Right lobe of liver (tissue), 6 donors: ENCODE measurements around the gene CDR2. TPM values are rescaled to one million over a fixed set of nuclear protein-coding genes. Genes with fewer than 3 reads are reported as not detected.

Experiments used
- ATAC-seq, 4 donors: fragments of 200-7000 bp; cut with Tn5 transposase; one replicate each; pipeline ENCODE4 v1.9.1; 2020; ENCODE audit warnings: mild to moderate bottlenecking in 4 of 4, moderate library complexity in 4 of 4
- DNase-seq, 3 donors: peaks; one replicate each; pipeline ENCODE4 v3.0.0-alpha.2; 2020
- H3K27ac ChIP-seq, 3 donors: fragments of 200-600 bp; one replicate each; pipeline ENCODE4 v1.8.0; 2022
- H3K27me3 ChIP-seq, 2 donors: fragments of 200-600 bp; one replicate each; pipeline ENCODE4 v1.8.0; 2022
- H3K36me3 ChIP-seq, 4 donors: fragments of 200-600 bp; sonication (generic) in 1 of 4; one replicate each; pipeline versions ENCODE4 v1.5.1 to v1.8.0; 2017 to 2022; ENCODE audit warnings: control low read depth in 1 of 4
- H3K4me1 ChIP-seq, 4 donors: fragments of 200-600 bp; sonication (generic) in 1 of 4; one replicate each; pipeline versions ENCODE4 v1.5.1 to v1.8.0; 2017 to 2022; ENCODE audit warnings: control low read depth in 1 of 4
- H3K4me3 ChIP-seq, 3 donors: fragments of 200-600 bp; one replicate each; pipeline ENCODE4 v1.8.0; 2022
- H3K9me3 ChIP-seq, 4 donors: fragments of 200-600 bp; sonication (generic) in 1 of 4; one replicate each; pipeline versions ENCODE4 v1.5.1 to v1.8.0; 2017 to 2022; ENCODE audit warnings: control low read depth in 1 of 4
- CTCF ChIP-seq, 4 donors: fragments of 200-600 bp in 3 of 4; fragments of 450-650 bp in 1 of 4; IDR thresholded peaks; one replicate each; pipeline versions ENCODE4 v1.5.1 to v1.8.0; 2016 to 2022; ENCODE audit warnings: antibody characterized with exemption in 4 of 4, mild to moderate bottlenecking in 2 of 4
- POLR2A ChIP-seq: fragments of 450-650 bp; IDR thresholded peaks from one replicate; pipeline ENCODE4 v1.6.1; 2017; ENCODE audit warnings: antibody characterized with exemption, mild to moderate bottlenecking
- WGBS: methylation state at CpG from one replicate; pipeline ENCODE4 v1.1.6; 2018; ENCODE audit warnings: low coverage, low lambda C conversion rate; ENCODE audit not compliant: insufficient coverage; ENCODE audit errors: missing lambda C conversion rate; 5-methylcytosine and 5-hydroxymethylcytosine counted together
- intact Hi-C, 2 donors: fragments of 100-400 bp; cut with DNase I; formaldehyde crosslinking; loops; one replicate each; pipeline versions ENCODE4 v1.11.2 to v1.14.1; 2022
- total RNA-seq, 6 experiments: library from RNA; depleted of rRNA in 2 of 6; stranded (reverse); fragments of >200 nt in 2 of 6; fragmentation: NEBNext Ultra II Directional in 3 of 6; extraction: Animal tissue kit (Norgen Biotek cat#: 25700) in 3 of 6; gene quantifications; one replicate each; pipeline versions ENCODE4 v1.1.0 to v1.2.4, GENCODE V29; 2016 to 2023
- donor health status: DM: no; HTN: yes; CAD: no.
- donor health status: DM: no; HTN: no; CAD: no.
- donor health status: DM: no; HTN: no; CAD: no.
- donor health status: DM: no; HTN: yes; CAD: no.
- donor health status: DM: no; HTN: yes; CAD: no.

The CDR2 gene
- total RNA-seq, 6 experiments from 2014 or later: 8.2 to 16.8 (median 14.2) TPM

GRCh38 chr16:22296225-22297113, 78.0 kb downstream of the CDR2 start:
- no peaks in the 10 kb centered on the region for H3K36me3 ChIP-seq
- no peak for ATAC-seq
- peak overlapping the region in 2 of 3 donors; percentile 0 to 64 for H3K27ac ChIP-seq

More at GRCh38 chr16:22296225-22297113, 78.0 kb downstream of the CDR2 start:
- 2% methylated on average over 17 of the region's 17 CpGs for WGBS
- H3K4me1 ChIP-seq: peaks cover 0 to 7% (median 0%) of the 10 kb centered on the region in 4 donors
- TF ChIP-seq POLR2A (no peak), CTCF (IDR thresholded peaks at IDR 0.05) (no peak)
- peak overlapping the region; percentile 44 to 91 (median 76) for H3K4me3 ChIP-seq
- intact Hi-C loops: loop anchor here in 1 of 2 donors (5.0 kb wide), 1 partner anchor 94 kb away; no protein-coding TSS in a partner anchor
- DNase-seq: no peak
- H3K9me3 ChIP-seq: no peaks in the 10 kb centered on the region
- no peaks in the 10 kb centered on the region for H3K27me3 ChIP-seq

Other genes with a start within 250 kb of the CDR2 start
- gene SDR42E2, start 212.1 kb downstream of the CDR2 start, total RNA-seq: not detected
- gene EEF2K, start 168.3 kb downstream of the CDR2 start, total RNA-seq: 10 to 100 TPM in 5 of 6 experiments, 1 to 10 TPM in 1; 10.0 to 17.5 (median 11.5) TPM
- gene POLR3E, start 77.2 kb downstream of the CDR2 start, total RNA-seq: 10 to 100 TPM; 15.8 to 35.7 (median 26.9) TPM
- gene NPIPB5, start 136.3 kb upstream of the CDR2 start, total RNA-seq: 100 to 1,000 TPM in 1 of 6 experiments, 10 to 100 TPM in 5; 35.5 to 121 (median 64.7) TPM